Measurements from ENCODE around the gene OR8G1.

- TF ChIP-seq POLR2AphosphoS5 (IDR thresholded peaks at IDR 0.05; ENCODE audit: borderline replicate concordance, low read depth, low read length) (no peak), EZH2 (IDR thresholded peaks at IDR 0.05) (no peak)
These were observed 57.0 kb downstream of the OR8G1 start for GRCh38 chr11:124297921-124298320.
